ENCODE measurements around the gene GNS. TPM values are rescaled to one million over a fixed set of nuclear protein-coding genes. Genes with fewer than 3 reads are reported as not detected.
A peak's percentile ranks its signal among the peaks of the same experiment; 100 is the strongest.

Gene GNS
- total and polyA plus RNA-seq, 2 of the 13 experiments (the other 11 are each of a cell fraction or from before 2014, with no cell fraction given): 49.8 to 51.0 TPM

DNA sequence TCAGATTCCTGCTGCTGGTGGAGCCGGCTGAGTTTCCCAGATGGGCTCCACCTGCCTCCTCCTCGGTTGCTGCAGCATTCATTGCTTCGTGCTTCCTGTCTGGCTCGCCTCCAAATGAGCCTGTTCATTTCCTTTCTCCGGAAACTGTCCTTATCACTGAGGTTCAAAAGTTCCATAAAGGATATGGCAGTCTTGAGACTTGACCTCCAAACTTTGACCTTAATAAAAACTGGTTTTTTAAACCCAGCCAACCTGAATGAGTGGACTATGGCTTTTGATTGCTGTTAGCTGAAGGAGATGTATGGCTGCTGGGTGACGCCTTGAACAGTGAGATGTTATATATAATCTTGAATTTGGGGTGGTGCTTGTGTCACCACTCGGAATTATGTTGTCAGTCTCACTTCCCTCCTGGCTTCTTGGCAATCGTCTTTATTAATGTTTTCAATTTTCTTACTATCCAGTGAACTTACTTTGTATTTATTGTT is 86.2 kb downstream of the GNS start (continued):
- TF ChIP-seq, protein P1, sequence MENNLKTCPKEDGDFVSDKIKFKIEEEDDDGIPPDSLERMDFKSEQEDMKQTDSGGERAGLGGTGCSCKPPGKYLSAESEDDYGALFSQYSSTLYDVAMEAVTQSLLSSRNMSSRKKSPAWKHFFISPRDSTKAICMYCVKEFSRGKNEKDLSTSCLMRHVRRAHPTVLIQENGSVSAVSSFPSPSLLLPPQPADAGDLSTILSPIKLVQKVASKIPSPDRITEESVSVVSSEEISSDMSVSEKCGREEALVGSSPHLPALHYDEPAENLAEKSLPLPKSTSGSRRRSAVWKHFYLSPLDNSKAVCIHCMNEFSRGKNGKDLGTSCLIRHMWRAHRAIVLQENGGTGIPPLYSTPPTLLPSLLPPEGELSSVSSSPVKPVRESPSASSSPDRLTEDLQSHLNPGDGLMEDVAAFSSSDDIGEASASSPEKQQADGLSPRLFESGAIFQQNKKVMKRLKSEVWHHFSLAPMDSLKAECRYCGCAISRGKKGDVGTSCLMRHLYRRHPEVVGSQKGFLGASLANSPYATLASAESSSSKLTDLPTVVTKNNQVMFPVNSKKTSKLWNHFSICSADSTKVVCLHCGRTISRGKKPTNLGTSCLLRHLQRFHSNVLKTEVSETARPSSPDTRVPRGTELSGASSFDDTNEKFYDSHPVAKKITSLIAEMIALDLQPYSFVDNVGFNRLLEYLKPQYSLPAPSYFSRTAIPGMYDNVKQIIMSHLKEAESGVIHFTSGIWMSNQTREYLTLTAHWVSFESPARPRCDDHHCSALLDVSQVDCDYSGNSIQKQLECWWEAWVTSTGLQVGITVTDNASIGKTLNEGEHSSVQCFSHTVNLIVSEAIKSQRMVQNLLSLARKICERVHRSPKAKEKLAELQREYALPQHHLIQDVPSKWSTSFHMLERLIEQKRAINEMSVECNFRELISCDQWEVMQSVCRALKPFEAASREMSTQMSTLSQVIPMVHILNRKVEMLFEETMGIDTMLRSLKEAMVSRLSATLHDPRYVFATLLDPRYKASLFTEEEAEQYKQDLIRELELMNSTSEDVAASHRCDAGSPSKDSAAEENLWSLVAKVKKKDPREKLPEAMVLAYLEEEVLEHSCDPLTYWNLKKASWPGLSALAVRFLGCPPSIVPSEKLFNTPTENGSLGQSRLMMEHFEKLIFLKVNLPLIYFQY (CRISPR knock-in tag; IDR thresholded peaks at IDR 0.05; ENCODE audit: borderline replicate concordance): no peak; the same call in 1 of the 2 replicates
- TF ChIP-seq ZNF441 (CRISPR knock-in tag; IDR thresholded peaks at IDR 0.05; ENCODE audit: borderline replicate concordance) (peak; percentile 79; the same call in 1 of the 2 replicates), MTA1 (CRISPR knock-in tag; IDR thresholded peaks at IDR 0.05; ENCODE audit: borderline replicate concordance) (no peak), ZNF790 (CRISPR knock-in tag; IDR thresholded peaks at IDR 0.05; ENCODE audit: borderline replicate concordance) (no peak), YY1 (IDR thresholded peaks at IDR 0.05; ENCODE audit: insufficient read depth, insufficient replicate concordance, low read depth, low read length) (no peak), ZNF619 (CRISPR knock-in tag; IDR thresholded peaks at IDR 0.05) (no peak), ZNF550 (CRISPR knock-in tag; IDR thresholded peaks at IDR 0.05; ENCODE audit: borderline replicate concordance) (no peak), SAP130 (CRISPR knock-in tag; IDR thresholded peaks at IDR 0.05; ENCODE audit: low read depth) (peak; percentile 69), ZNF674 (CRISPR knock-in tag; IDR thresholded peaks at IDR 0.05; ENCODE audit: low read depth) (no peak), CREM (IDR thresholded peaks at IDR 0.05) (peak; percentile 46; the same call in 1 of the 2 replicates), CREM (CRISPR knock-in tag; IDR thresholded peaks at IDR 0.05) (no peak), TCF7 (IDR thresholded peaks at IDR 0.05; ENCODE audit: low read depth) (peak; percentile 30; the same call in 1 of the 2 replicates), RCOR2 (CRISPR knock-in tag; IDR thresholded peaks at IDR 0.05) (peak; percentile 63), ZNF883 (CRISPR knock-in tag; IDR thresholded peaks at IDR 0.05; ENCODE audit: not compliant biosample characterization) (no peak), ZNF546 (CRISPR knock-in tag; conservative IDR thresholded peaks at IDR 0.05) (no peak), RFXAP (CRISPR knock-in tag; IDR thresholded peaks at IDR 0.05; ENCODE audit: borderline replicate concordance) (no peak), ZSCAN12 (CRISPR knock-in tag; IDR thresholded peaks at IDR 0.05) (no peak), EZH2 (conservative IDR thresholded peaks at IDR 0.05; ENCODE audit: low read depth, low read length) (no peak), NBN (conservative IDR thresholded peaks at IDR 0.05) (no peak)
- TF ChIP-seq, protein P2, sequence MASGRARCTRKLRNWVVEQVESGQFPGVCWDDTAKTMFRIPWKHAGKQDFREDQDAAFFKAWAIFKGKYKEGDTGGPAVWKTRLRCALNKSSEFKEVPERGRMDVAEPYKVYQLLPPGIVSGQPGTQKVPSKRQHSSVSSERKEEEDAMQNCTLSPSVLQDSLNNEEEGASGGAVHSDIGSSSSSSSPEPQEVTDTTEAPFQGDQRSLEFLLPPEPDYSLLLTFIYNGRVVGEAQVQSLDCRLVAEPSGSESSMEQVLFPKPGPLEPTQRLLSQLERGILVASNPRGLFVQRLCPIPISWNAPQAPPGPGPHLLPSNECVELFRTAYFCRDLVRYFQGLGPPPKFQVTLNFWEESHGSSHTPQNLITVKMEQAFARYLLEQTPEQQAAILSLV (CRISPR knock-in tag; IDR thresholded peaks at IDR 0.05; ENCODE audit: borderline replicate concordance): no peak
- TF ChIP-seq, protein P3, sequence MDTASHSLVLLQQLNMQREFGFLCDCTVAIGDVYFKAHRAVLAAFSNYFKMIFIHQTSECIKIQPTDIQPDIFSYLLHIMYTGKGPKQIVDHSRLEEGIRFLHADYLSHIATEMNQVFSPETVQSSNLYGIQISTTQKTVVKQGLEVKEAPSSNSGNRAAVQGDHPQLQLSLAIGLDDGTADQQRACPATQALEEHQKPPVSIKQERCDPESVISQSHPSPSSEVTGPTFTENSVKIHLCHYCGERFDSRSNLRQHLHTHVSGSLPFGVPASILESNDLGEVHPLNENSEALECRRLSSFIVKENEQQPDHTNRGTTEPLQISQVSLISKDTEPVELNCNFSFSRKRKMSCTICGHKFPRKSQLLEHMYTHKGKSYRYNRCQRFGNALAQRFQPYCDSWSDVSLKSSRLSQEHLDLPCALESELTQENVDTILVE (CRISPR knock-in tag; IDR thresholded peaks at IDR 0.05): no peak
- TF ChIP-seq, protein P4, sequence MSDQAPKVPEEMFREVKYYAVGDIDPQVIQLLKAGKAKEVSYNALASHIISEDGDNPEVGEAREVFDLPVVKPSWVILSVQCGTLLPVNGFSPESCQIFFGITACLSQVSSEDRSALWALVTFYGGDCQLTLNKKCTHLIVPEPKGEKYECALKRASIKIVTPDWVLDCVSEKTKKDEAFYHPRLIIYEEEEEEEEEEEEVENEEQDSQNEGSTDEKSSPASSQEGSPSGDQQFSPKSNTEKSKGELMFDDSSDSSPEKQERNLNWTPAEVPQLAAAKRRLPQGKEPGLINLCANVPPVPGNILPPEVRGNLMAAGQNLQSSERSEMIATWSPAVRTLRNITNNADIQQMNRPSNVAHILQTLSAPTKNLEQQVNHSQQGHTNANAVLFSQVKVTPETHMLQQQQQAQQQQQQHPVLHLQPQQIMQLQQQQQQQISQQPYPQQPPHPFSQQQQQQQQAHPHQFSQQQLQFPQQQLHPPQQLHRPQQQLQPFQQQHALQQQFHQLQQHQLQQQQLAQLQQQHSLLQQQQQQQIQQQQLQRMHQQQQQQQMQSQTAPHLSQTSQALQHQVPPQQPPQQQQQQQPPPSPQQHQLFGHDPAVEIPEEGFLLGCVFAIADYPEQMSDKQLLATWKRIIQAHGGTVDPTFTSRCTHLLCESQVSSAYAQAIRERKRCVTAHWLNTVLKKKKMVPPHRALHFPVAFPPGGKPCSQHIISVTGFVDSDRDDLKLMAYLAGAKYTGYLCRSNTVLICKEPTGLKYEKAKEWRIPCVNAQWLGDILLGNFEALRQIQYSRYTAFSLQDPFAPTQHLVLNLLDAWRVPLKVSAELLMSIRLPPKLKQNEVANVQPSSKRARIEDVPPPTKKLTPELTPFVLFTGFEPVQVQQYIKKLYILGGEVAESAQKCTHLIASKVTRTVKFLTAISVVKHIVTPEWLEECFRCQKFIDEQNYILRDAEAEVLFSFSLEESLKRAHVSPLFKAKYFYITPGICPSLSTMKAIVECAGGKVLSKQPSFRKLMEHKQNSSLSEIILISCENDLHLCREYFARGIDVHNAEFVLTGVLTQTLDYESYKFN (CRISPR knock-in tag; conservative IDR thresholded peaks at IDR 0.05): peak; percentile 81

All from HepG2 (cell line).